ENCODE results near the gene EVA1C. TPM values are rescaled to one million over a fixed set of nuclear protein-coding genes. Genes with fewer than 3 reads are reported as not detected.
"Not testable (repeated sequence)": the region's sequence is repeated elsewhere in the genome, so short reads cannot be mapped to it uniquely, and the experiment has no call there.

Gene EVA1C
- total RNA-seq, 4 donors from 2014 or later: 57.4 to 108 (median 66.7) TPM

GRCh38 chr21:32447224-32447623, 34.7 kb downstream of the EVA1C start:
- 87 to 93% methylated on average over 5 of the region's 5 CpGs for WGBS, 2 donors
- no peak for DNase-seq (ENCODE audit: low spot score in 2 of 2)
- no peak overlapping the region for H3K4me3 ChIP-seq (ENCODE audit: low read depth, poor library complexity, severe bottlenecking)
- intact Hi-C loops (cut with DNase I; ENCODE audit: low total_unique reads): loop anchor here (5.0 kb wide), 1 partner anchor 50 kb away; no protein-coding TSS in a partner anchor
- TF ChIP-seq POLR2A (IDR thresholded peaks at IDR 0.05): no peak
- TF ChIP-seq CTCF (IDR thresholded peaks at IDR 0.05): no peak

- WGBS, 2 donors: 85 to 90% methylated on average over 6 of the region's 6 CpGs
- no peak for DNase-seq (ENCODE audit: low spot score in 2 of 2)
- intact Hi-C loops (cut with DNase I; ENCODE audit: low total_unique reads): loop anchor here (5.0 kb wide), 1 partner anchor 48 kb away; no protein-coding TSS in a partner anchor
- no peak overlapping the region for H3K4me3 ChIP-seq (ENCODE audit: low read depth, poor library complexity, severe bottlenecking)
- TF ChIP-seq CTCF (IDR thresholded peaks at IDR 0.05): no peak
Observed at GRCh38 chr21:32448803-32449594, 36.5 kb downstream of the EVA1C start.

- intact Hi-C loops (cut with DNase I; ENCODE audit: low total_unique reads); H3K4me3 ChIP-seq (ENCODE audit: low read depth, poor library complexity, severe bottlenecking); DNase-seq (ENCODE audit: low spot score in 2 of 2): not testable (repeated sequence)
- 46 to 53% methylated on average over 12 to 14 of the region's 14 CpGs for WGBS, 2 donors
Observed at GRCh38 chr21:32450881-32451701, 38.6 kb downstream of the EVA1C start.

- not testable (repeated sequence) for DNase-seq (ENCODE audit: low spot score in 2 of 2)
- WGBS, 2 donors: 77 to 94% methylated on average over 8 of the region's 8 CpGs
Observed at GRCh38 chr21:32452191-32452590, 39.7 kb downstream of the EVA1C start.

GRCh38 chr21:32452641-32453040, 40.1 kb downstream of the EVA1C start:
- no peak overlapping the region for H3K4me3 ChIP-seq (ENCODE audit: low read depth, poor library complexity, severe bottlenecking)
- intact Hi-C loops (cut with DNase I; ENCODE audit: low total_unique reads): no loop called here
- DNase-seq (ENCODE audit: low spot score in 2 of 2): no peak
- 92 to 97% methylated on average over 11 of the region's 11 CpGs for WGBS, 2 donors
- TF ChIP-seq POLR2A (IDR thresholded peaks at IDR 0.05) (no peak), CTCF (IDR thresholded peaks at IDR 0.05) (no peak)

More at GRCh38 chr21:32452191-32452590, 39.7 kb downstream of the EVA1C start:
- intact Hi-C loops (cut with DNase I; ENCODE audit: low total_unique reads); H3K4me3 ChIP-seq (ENCODE audit: low read depth, poor library complexity, severe bottlenecking): not testable (repeated sequence)

- intact Hi-C loops (cut with DNase I; ENCODE audit: low total_unique reads): no loop called here
- TF ChIP-seq CTCF (IDR thresholded peaks at IDR 0.05): no peak
- TF ChIP-seq POLR2A (IDR thresholded peaks at IDR 0.05): no peak
- WGBS, 2 donors: 60 to 67% methylated on average over 5 of the region's 5 CpGs
- no peak for DNase-seq (ENCODE audit: low spot score in 2 of 2)
- H3K4me3 ChIP-seq (ENCODE audit: low read depth, poor library complexity, severe bottlenecking): no peak overlapping the region
Observed at GRCh38 chr21:32455548-32455947, 43.0 kb downstream of the EVA1C start.

Data from lower leg skin (tissue), 4 donors.